HG02642 (cell line): ENCODE measurements around the gene ITPK1.

Experiments used
- ATAC-seq: cut with Tn5 transposase; IDR thresholded peaks from one replicate; pipeline ENCODE4 v1.9.1; 2021; ENCODE audit warnings: mild to moderate bottlenecking; ENCODE audit not compliant: unreplicated experiment, poor library complexity

The ITPK1 gene

DNA sequence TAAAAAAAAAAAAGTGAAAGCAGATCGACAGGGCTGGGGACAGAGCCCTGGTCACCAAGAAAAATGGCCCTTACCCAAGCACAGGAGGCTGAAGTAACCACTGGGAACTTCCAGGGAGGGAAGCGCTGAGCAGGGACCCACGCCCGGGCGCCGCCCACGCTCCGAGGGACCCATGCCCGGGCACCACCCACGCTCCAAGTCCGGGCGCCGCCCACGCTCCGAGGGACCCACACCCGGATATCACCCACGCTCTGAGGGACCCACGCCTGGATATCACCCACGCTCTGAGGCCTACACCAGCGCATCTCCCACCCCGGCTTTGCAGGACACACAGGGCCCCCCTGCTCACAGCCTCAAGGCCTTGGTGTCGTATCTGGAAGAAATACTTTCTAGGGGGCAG lies 167.1 kb downstream of the ITPK1 start:
- no peak for ATAC-seq

DNA sequence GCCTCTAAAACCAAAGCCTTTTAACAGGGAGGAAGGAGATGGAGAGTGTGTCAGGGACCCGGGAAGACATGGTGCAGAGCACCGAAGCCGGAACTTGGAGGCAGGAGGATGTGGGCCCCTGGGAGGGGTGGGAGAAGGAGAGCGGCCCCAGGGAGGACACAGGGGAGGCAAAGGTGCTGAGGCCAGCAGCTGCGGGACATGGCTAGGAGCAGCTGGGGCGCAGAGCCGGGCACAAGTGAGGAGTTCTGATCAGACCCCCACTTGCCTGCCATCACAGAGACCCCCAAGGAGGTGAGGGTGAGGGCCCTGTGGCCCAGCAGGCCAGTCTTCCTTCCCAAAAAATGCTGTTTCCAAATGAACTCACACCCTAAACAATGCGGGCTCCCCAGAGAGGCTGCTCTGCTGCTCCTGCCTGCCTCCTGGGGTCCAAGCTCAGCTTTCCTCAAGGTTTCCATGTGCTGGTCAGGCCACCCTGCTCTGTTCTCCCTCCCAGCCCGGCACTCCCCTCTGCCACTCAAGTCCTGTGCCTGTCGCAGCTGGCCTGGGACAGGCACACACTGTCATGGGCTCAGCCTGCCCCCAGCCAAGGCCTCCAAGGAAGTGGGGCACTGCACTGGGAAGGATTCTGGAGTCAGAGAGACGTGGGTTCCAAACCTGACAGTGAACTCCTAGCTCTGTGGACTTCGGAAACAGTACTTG lies 168.7 kb downstream of the ITPK1 start:
- no peak for ATAC-seq

DNA sequence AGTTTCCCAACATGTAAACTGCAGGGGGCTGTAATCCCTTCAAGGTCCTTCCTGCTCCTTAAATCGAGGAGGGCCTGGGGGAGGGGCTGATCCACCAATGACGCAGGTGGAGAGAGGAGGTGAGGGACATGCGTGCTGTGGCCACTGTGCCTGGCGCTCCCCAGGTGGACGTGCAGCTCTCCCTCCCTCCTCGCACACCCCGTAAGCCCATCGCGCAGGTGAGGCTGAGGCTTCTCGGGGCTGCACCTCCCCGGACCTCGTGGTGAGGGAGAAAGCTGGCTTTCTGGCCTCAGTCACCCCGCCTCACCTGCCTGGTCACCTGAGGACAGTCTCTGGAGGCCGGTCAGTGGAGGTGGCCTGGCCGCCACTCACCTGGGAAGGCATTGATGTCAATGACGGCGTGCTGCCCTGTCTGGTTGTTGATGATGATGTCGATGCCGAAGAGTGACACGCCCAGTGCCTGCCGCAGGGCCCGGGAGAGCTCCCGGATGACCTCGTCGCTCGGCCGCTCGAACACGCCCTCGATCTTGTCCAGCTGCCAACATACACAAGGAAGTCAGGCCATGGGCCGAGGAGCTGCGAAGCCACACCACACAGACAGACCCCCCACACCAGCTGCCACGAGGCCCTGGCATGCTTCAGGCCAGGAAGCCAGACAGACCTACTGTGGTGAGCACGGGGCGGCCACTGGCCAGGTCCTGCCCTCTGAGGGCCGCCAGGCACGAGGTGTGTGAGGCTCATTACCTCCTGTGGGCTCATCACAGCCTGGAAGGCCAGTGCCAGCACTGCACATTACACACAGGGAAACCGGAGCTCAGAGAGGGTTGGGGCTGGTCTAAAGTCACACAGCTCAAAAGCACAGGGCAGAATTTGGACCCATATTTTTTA lies 169.5 kb downstream of the ITPK1 start:
- ATAC-seq: no peak

GRCh38 chr14:92945544-92945943 lies 170.2 kb downstream of the ITPK1 start:
- no peak for ATAC-seq

DNA sequence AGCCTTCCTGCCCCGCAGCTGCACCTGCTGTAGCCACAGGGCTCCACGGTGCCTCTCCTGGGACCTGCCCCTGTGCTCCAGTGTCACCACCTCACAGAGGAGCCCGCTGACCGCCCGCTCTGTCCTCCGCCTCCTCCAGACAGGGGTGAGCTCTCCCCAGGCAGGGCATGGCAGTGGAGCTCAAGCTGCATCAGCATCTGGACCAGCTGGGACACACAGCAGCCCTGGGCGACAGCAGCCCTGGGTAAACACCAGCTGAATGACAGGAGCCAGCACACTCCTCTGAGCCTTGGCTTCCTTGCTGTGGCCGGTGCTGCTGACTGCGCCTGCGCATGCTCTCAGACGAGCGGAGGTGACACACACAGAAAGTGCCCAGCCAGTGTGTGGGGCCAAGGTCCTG lies 170.7 kb downstream of the ITPK1 start:
- ATAC-seq: no peak

- no peak for ATAC-seq
Measured at GRCh38 chr14:92943855-92944570, 171.7 kb downstream of the ITPK1 start.

GRCh38 chr14:92942976-92943710 lies 172.6 kb downstream of the ITPK1 start:
- no peak for ATAC-seq

DNA sequence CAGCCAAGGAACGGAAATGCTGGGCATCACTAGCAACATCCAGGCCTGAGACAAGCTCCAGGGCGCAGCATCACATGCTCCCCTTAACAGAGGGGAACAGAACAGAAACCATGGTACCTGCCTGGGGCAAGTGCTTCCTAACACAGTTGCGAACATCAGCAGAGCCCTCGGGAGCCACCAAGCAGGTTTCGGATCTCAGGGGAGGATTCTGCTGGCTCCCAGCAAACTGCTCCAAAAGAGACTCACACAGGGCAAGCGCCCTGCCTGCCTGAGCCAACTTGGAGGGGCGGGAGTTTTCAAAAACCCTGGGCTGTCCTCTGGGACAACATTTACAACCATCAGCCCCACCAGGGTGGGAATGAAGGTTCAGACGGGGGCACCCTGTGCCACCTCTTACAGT lies 173.1 kb downstream of the ITPK1 start:
- no peak for ATAC-seq

DNA sequence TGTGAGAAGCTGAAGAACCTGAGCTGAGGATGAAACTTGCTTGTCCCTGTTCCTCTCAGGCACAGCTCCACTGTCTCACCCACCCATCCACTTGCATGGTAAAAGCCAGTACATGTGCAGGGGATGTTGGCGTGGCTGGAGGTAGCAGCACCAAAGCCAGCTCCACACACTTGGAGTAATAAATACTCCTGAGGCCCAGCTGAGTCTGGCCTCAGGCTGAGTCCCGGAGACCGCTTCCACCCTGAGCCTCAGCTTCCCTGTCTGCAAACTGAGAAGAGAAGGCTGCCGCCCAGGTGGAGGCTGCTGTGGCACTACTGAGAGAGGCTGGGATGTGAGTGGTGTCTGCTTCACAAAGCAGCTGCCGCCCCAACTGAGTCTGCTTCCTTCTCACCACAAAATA lies 173.6 kb downstream of the ITPK1 start:
- no peak for ATAC-seq

GRCh38 chr14:92941531-92941930 lies 174.2 kb downstream of the ITPK1 start:
- no peak for ATAC-seq

- no peak for ATAC-seq
Measured at GRCh38 chr14:92940543-92940942, 175.2 kb downstream of the ITPK1 start.

- ATAC-seq: no peak
Measured at GRCh38 chr14:92939699-92940098, 176.0 kb downstream of the ITPK1 start.

- no peak for ATAC-seq
Measured at GRCh38 chr14:92938890-92939671, 176.6 kb downstream of the ITPK1 start.

DNA sequence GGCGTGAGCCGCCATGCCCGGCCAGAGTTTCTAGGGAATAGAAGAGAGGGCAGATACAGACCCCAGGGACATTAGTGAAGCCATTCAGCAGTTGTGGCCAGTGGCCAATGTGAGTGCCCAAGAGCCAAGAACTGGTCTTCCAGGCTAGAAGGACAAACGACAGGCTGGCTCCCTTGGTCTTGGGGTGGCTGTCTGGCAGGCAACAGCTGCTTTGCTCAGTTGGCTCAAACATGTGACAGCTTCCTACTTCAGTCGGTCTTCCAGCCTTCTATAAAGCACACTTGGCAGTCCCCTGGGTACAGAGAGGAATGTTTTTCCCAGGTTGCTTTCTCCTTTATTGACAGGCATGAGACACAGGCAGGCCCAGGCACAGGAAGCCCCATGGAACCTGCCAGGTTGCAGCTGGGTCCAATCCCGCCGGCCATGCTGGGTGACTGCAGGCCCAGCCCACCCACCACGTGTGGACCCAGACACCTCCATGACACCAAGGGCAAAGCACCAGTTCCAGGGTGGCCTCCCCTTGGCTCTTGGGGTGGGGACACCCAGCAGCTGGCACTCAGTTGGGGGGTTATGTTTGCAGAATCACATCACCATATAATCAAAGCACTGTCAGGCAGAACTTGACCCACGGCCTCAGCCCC lies 177.4 kb downstream of the ITPK1 start:
- ATAC-seq: no peak

DNA sequence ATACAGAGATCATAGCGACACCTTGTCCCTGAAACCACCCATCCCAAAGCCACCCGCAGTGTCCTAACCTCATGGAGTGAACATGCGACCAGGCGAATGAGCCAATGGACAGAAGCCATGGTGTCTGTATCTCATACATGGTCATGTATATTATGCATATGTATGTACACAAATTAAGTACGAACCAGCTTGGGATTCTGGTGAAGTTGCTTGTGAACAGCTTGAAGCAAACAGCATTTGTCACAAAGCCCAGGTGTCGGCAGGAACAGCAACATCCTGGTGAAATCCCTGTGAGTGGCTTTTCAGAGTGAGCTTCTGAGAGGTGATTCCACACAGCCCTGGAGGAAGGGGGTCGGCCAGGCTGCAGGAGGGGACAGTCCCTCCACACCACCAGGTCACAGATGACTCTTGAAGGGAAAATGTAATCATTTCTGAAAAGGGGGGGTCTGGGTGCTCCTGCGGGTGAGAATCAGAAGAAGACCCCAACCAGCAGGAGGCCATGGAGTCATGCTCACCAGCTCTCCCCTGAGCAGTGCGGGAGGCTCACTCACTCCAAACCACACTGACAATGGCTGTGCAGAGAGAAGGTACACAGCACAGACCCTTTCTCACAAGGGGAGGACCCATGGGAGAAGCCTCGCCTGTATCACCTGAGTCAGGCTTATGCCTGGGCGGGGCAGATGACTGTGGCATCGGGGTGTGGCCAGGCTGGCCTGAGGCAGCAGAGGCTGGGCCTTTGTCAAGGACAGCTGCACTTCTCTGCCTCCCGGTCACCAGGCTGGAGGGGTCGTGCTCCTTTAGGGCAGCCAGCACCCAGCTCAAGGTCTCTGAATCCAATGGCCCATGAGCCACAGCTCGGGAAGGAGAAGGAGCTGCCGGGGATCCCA lies 178.4 kb downstream of the ITPK1 start:
- ATAC-seq: no peak

GRCh38 chr14:92936085-92936484 lies 179.6 kb downstream of the ITPK1 start:
- no peak for ATAC-seq

GRCh38 chr14:92935446-92935845 lies 180.3 kb downstream of the ITPK1 start:
- no peak for ATAC-seq
